CD4-positive, CD25-positive, alpha-beta regulatory T cell (primary cell): ENCODE measurements around the gene CBX7. TPM values are rescaled to one million over a fixed set of nuclear protein-coding genes. Genes with fewer than 3 reads are reported as not detected.

Source experiments
- ATAC-seq, 2 donors: fragments of 150-1000 bp; cut with Tn5 transposase; one replicate each; pipeline ENCODE4 v1.10.0; 2021; ENCODE audit warnings: low read depth in 2 of 2, moderate number of reproducible peaks in 2 of 2, moderate library complexity in 1 of 2
- DNase-seq, 3 donors: peaks; one replicate each; pipeline versions ENCODE4 v3.0.0 to v3.0.0-alpha.2; 2012 to 2022; ENCODE audit warnings: mixed read lengths in 1 of 3
- H3K27ac ChIP-seq: one replicate; pipeline ENCODE4 v1.7.0; 2013; ENCODE audit warnings: mild to moderate bottlenecking, low read length; ENCODE audit not compliant: insufficient read depth, poor library complexity, severe bottlenecking
- H3K27me3 ChIP-seq: one replicate; pipeline ENCODE4 v1.7.0; 2013; ENCODE audit warnings: low read length; ENCODE audit not compliant: control insufficient read depth, insufficient read depth
- H3K36me3 ChIP-seq: one replicate; pipeline ENCODE4 v1.7.0; 2013; ENCODE audit warnings: mild to moderate bottlenecking, low read length, moderate library complexity; ENCODE audit not compliant: control insufficient read depth, insufficient read depth
- H3K4me1 ChIP-seq: 2 replicates; pipeline ENCODE4 v1.7.0; 2013; ENCODE audit warnings: mild to moderate bottlenecking, low read length; ENCODE audit not compliant: insufficient read depth, control insufficient read depth, poor library complexity, severe bottlenecking
- H3K4me3 ChIP-seq: one replicate; pipeline ENCODE4 v1.7.0; 2013; ENCODE audit warnings: low read depth, mild to moderate bottlenecking, low read length, moderate library complexity
- H3K9me3 ChIP-seq, 2 experiments: 1 replicate in 1 of 2; 2 replicates in 1 of 2; pipeline ENCODE4 v1.7.0; 2013; ENCODE audit warnings: low read length in 2 of 2, mild to moderate bottlenecking in 1 of 2, moderate library complexity in 1 of 2; ENCODE audit not compliant: control insufficient read depth in 2 of 2
- H3K27ac Mint-ChIP-seq, 3 donors: one replicate each; pipeline ENCODE4 v1.8.0; 2020 to 2022; ENCODE audit warnings: mild to moderate bottlenecking in 3 of 3, mixed read lengths in 3 of 3, moderate library complexity in 2 of 3
- H3K27me3 Mint-ChIP-seq: one replicate; pipeline ENCODE4 v1.8.0; 2022; ENCODE audit warnings: mild to moderate bottlenecking, mixed read lengths
- H3K36me3 Mint-ChIP-seq: one replicate; pipeline ENCODE4 v1.8.0; 2020; ENCODE audit warnings: mixed read lengths
- H3K4me1 Mint-ChIP-seq, 4 donors: one replicate each; pipeline ENCODE4 v1.8.0; 2020 to 2022; ENCODE audit warnings: mixed read lengths in 4 of 4, mild to moderate bottlenecking in 1 of 4
- H3K4me3 Mint-ChIP-seq, 4 donors: one replicate each; pipeline ENCODE4 v1.8.0; 2020 to 2022; ENCODE audit warnings: mild to moderate bottlenecking in 4 of 4, mixed read lengths in 4 of 4, moderate library complexity in 3 of 4
- H3K9me3 Mint-ChIP-seq, 7 donors: one replicate each; pipeline ENCODE4 v1.8.0; 2020 to 2022; ENCODE audit warnings: mixed read lengths in 7 of 7, mild to moderate bottlenecking in 3 of 7, moderate library complexity in 2 of 7
- polyA plus RNA-seq, 4 donors: library from polyadenylated mRNA; unstranded; fragments of 300-500 nt; fragmentation: Illumina TruSeq; gene quantifications; one replicate each; pipeline ENCODE4 v1.2.3, GENCODE V29; 2021
- total RNA-seq: library from RNA; stranded (reverse); gene quantifications from one replicate; pipeline ENCODE4 v1.2.3, GENCODE V29; 2022

CBX7 gene
- total and polyA plus RNA-seq, 5 donors from 2014 or later = 27.7 to 102 (median 37.5) TPM

DNA sequence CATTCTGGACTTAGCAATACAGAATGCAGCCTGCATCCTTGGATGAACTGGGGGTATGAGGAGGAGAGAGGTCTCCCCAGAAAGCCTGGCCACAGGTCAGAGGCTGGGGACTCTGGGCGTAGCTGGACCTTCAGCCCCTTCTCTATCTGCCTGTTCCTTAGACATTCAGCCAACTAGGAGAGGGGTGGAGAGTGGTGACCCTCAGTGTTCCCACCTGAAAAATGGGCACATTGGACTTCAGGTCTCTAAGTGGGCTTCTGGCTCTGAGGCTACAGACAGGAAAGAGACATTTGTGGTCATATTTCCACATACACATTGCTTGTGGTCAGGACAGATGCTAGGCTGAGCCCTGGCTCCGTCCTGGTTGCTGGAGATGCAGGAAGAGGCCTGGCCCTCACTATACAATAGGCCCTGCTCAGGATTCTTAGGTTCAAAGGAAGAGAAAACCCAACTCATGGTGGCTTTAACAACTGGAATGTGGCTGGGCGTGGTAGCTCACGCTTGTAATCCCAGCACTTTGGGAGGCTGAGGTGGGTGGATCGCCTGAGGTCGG, 30.1 kb upstream of the CBX7 start:
- peaks cover 8% of the 10 kb centered on the region for H3K4me1 ChIP-seq
- no peak overlapping the region for H3K27ac ChIP-seq
- DNase-seq (no peak), ATAC-seq (no peak)
- Mint-ChIP-seq H3K9me3 (peaks cover 0 to 4% (median 0%) of the 10 kb centered on the region in 7 donors), H3K27me3 (peaks cover 2% of the 10 kb centered on the region), H3K4me1 (peaks cover 0 to 21% (median 13%) of the 10 kb centered on the region in 4 donors), H3K27ac (no peak overlapping the region), H3K4me3 (no peak overlapping the region), H3K36me3 (peaks cover 3% of the 10 kb centered on the region)
- H3K36me3 ChIP-seq = no peaks in the 10 kb centered on the region
- no peaks in the 10 kb centered on the region for H3K27me3 ChIP-seq
- peaks cover 0 to 4% of the 10 kb centered on the region in 2 experiments for H3K9me3 ChIP-seq
- no peak overlapping the region for H3K4me3 ChIP-seq

DNA sequence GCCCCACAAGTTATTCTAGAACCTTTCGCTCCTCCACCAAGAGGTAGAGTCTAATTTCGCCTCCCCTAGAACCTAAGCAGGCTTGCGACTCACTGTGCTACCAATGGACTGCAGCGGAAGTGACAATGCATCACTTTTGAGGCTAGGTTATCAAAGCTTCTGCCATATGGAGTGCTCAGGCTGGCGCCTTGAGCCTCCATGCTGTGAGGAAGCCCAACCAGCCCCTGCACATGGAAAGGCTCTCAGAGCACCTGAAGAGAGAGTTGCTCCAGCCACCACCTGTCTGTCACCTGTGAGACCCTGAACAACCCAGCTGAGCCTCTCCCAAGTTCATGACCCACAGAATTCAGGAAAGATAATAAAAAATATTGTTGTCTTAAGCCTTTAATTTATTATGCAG, 29.3 kb upstream of the CBX7 start:
- Histone ChIP-seq H3K9me3 (peaks cover 0 to 4% of the 10 kb centered on the region in 2 experiments), H3K27ac (no peak overlapping the region), H3K4me1 (peaks cover 16% of the 10 kb centered on the region), H3K4me3 (no peak overlapping the region), H3K27me3 (no peaks in the 10 kb centered on the region), H3K36me3 (no peaks in the 10 kb centered on the region)
- H3K36me3 Mint-ChIP-seq = peaks cover 3% of the 10 kb centered on the region
- H3K4me3 Mint-ChIP-seq = no peak overlapping the region
- H3K4me1 Mint-ChIP-seq = peaks cover 0 to 25% (median 16%) of the 10 kb centered on the region in 4 donors
- H3K27ac Mint-ChIP-seq = no peak overlapping the region
- no peaks in the 10 kb centered on the region for H3K27me3 Mint-ChIP-seq
- DNase-seq (no peak), ATAC-seq (no peak)
- H3K9me3 Mint-ChIP-seq = peaks cover 0 to 4% (median 0%) of the 10 kb centered on the region in 7 donors

DNA sequence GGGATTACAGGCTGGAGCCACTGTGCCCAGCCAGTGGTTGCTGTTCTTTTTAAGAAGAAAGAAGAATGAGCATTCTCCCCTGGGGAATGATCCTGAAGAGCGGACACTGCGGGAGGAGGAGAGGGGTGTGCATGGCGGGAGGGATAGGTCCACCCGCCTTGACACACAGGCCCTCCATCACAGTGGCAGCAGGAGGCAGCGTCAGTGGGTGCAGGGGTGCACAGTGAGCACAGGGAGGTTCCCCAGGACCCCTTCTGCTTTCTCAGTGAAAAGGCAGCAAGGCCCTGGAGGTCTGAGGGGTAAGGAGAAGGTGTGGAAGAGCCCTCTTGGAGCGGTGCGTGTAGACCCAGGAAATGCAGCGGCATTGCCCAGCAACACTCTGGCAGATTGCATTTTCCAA, 28.9 kb upstream of the CBX7 start:
- Histone ChIP-seq H3K36me3 (no peaks in the 10 kb centered on the region), H3K27ac (no peak overlapping the region), H3K4me3 (no peak overlapping the region), H3K4me1 (peaks cover 16% of the 10 kb centered on the region), H3K27me3 (no peaks in the 10 kb centered on the region), H3K9me3 (peaks cover 0 to 4% of the 10 kb centered on the region in 2 experiments)
- Mint-ChIP-seq H3K27me3 (no peaks in the 10 kb centered on the region), H3K9me3 (peaks cover 0 to 4% (median 0%) of the 10 kb centered on the region in 7 donors), H3K27ac (no peak overlapping the region), H3K36me3 (peaks cover 3% of the 10 kb centered on the region), H3K4me1 (peaks cover 0 to 30% (median 16%) of the 10 kb centered on the region in 4 donors), H3K4me3 (no peak overlapping the region)
- DNase-seq = no peak
- ATAC-seq = no peak

DNA sequence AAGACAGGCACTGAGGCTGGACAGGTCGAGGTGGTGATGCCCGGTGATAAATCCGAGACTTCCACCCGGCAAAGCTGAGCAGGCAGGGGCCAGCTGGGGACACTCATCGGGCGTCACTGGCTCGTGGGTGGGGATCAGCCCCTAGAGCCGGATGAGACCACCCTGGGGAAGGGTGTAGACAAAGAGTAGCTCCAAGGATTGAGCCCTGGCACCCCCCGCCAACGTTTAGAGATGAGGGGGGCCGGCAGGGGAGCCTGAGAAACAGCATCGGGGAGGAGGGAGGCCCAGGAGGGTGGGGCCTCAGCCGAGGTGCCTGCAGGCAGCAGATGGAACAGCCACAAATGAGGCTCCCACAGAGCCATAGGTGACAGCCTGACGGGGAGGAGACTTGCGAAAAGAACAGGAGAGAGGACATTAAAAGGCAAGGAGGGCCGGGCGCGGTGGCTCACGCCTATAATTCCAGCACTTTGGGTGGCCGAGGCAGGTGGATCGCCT, 27.4 kb upstream of the CBX7 start:
- Mint-ChIP-seq H3K4me3 (no peak overlapping the region), H3K36me3 (peaks cover 3% of the 10 kb centered on the region), H3K27me3 (no peaks in the 10 kb centered on the region), H3K4me1 (peaks cover 0 to 39% (median 16%) of the 10 kb centered on the region in 4 donors), H3K9me3 (peaks cover 0 to 2% (median 0%) of the 10 kb centered on the region in 7 donors), H3K27ac (peak overlapping the region in 2 of 3 donors; percentile 69 to 84)
- no peaks in the 10 kb centered on the region for H3K36me3 ChIP-seq
- no peak overlapping the region for H3K27ac ChIP-seq
- DNase-seq (no peak), ATAC-seq (no peak)
- peaks cover 0 to 4% of the 10 kb centered on the region in 2 experiments for H3K9me3 ChIP-seq
- H3K4me3 ChIP-seq = no peak overlapping the region
- peaks cover 26% of the 10 kb centered on the region for H3K4me1 ChIP-seq
- no peaks in the 10 kb centered on the region for H3K27me3 ChIP-seq

DNA sequence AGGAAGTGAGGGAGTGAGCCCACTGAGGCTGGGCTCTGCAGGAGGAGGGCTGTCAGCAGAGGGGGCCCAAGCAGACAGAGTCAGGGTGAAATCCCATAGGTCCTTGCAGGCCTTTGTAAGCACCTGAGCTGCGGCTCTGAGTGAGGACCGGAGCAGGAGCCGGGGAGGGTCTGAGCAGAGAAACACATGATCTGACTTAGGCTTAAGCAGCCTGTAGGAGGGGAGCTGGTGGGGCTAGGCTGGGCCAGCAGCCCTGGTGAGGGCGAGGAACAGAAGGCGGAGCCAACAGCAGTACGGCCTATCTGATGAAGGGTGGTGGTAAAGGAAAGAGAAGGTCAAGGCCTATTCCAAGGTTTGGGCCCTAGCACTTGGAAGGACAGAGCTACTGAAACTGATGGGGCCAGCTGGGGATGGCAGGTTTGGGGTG, 26.9 kb upstream of the CBX7 start:
- Histone ChIP-seq H3K27me3 (no peaks in the 10 kb centered on the region), H3K4me1 (peaks cover 31% of the 10 kb centered on the region)
- H3K4me3 Mint-ChIP-seq = peak overlapping the region in 1 of 4 donors; percentile 36

DNA sequence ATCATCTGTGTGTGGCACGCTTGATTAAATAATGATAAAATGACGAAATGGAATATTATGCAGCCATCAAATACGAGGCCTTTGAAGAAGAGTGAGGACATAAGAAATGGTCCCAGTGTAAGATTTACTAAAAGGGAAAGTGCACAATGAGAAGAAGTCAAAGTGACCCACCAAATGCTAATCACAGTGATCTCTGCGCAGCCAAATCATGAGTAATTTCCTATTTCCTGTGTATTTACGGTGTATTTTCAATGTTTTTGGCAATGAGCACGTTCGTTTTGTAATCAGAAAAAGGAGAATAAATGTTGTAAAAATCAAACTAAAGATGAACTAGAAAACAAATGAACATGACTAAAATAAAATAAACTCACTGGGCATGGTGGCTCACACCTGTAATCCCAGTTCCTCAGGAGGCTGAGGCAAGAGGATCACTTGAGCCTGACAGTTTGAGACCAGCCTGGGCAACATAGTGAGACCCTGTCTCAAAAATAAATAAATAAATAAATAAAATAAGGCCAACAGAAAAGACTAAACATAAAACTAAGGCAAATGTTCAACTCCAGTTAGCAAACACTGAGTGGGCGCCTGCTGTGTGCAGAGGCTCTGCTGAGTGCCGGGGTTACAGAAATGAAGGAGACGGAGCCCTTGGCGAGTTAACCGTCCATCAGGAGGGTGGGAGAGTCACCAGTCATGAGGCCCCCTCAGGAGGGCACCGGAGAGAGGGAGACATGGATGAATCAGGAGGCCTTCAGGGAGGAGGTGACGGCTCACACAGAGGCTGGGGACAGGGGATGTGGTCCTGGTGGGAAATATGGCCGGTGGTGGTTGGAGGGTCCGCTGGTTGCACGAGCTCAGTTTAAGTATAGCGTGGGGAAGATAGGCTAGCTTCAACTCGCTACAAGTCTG, 26.0 kb upstream of the CBX7 start:
- DNase-seq = peak in 1 of 3 donors; percentile 31
- H3K36me3 Mint-ChIP-seq = peaks cover 3% of the 10 kb centered on the region
- H3K9me3 Mint-ChIP-seq = peaks cover 0 to 2% (median 0%) of the 10 kb centered on the region in 7 donors
- peak overlapping the region in 3 of 4 donors; percentile 2 to 75 (median 46) for H3K4me3 Mint-ChIP-seq
- Histone ChIP-seq H3K9me3 (peaks cover 0 to 4% of the 10 kb centered on the region in 2 experiments), H3K4me1 (peaks cover 40% of the 10 kb centered on the region), H3K27ac (no peak overlapping the region), H3K36me3 (no peaks in the 10 kb centered on the region), H3K27me3 (no peaks in the 10 kb centered on the region), H3K4me3 (no peak overlapping the region)
- H3K27me3 Mint-ChIP-seq = no peaks in the 10 kb centered on the region
- H3K27ac Mint-ChIP-seq = peak overlapping the region; percentile 86 to 96 (median 90)
- H3K4me1 Mint-ChIP-seq = peaks cover 11 to 53% (median 27%) of the 10 kb centered on the region in 4 donors
- ATAC-seq = no peak

More for the DNA sequence above, 26.9 kb upstream of the CBX7 start:
- no peak for ATAC-seq
- H3K9me3 ChIP-seq = peaks cover 0 to 4% of the 10 kb centered on the region in 2 experiments
- peaks cover 3% of the 10 kb centered on the region for H3K36me3 Mint-ChIP-seq
- no peak overlapping the region for H3K27ac ChIP-seq
- H3K36me3 ChIP-seq = no peaks in the 10 kb centered on the region
- no peaks in the 10 kb centered on the region for H3K27me3 Mint-ChIP-seq
- no peak for DNase-seq
- peaks cover 0 to 2% (median 0%) of the 10 kb centered on the region in 7 donors for H3K9me3 Mint-ChIP-seq
- H3K4me1 Mint-ChIP-seq = peaks cover 3 to 43% (median 19%) of the 10 kb centered on the region in 4 donors
- no peak overlapping the region for H3K4me3 ChIP-seq
- H3K27ac Mint-ChIP-seq = peak overlapping the region; percentile 69 to 96 (median 84)

DNA sequence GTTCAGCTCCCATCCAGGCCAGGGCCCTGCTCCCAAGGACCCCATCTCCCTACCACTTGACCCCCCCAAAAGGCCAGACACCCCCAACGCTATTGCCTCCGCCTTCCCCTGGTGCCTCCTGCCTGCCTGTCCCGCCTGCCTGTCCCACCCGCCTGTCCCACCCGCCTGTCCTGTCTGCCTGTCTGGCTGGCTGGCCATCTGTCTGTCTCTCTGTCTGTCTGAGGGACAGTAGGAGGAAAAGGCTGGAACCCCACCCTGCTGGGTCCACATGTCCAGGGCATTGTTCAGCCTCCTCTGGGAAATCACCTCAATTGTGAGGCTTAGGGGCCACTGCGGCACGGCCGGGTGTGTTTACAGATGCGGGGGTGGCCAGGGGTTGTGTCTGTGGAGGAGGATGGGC, 25.3 kb upstream of the CBX7 start:
- Histone ChIP-seq H3K4me3 (no peak overlapping the region), H3K4me1 (peaks cover 47% of the 10 kb centered on the region), H3K36me3 (no peaks in the 10 kb centered on the region), H3K27me3 (no peaks in the 10 kb centered on the region), H3K27ac (no peak overlapping the region), H3K9me3 (peaks cover 0 to 4% of the 10 kb centered on the region in 2 experiments)
- Mint-ChIP-seq H3K27ac (peak overlapping the region; percentile 86 to 96 (median 90)), H3K4me3 (peak overlapping the region; percentile 2 to 75 (median 58)), H3K4me1 (peaks cover 11 to 60% (median 33%) of the 10 kb centered on the region in 4 donors), H3K9me3 (peaks cover 0 to 2% (median 0%) of the 10 kb centered on the region in 7 donors), H3K36me3 (peaks cover 3% of the 10 kb centered on the region), H3K27me3 (no peaks in the 10 kb centered on the region)
- no peak for DNase-seq
- no peak for ATAC-seq
